Upper lobe of left lung (tissue), 4 donors: Measurements from ENCODE around the gene AKTIP.

Source experiments
- EP300 ChIP-seq, 4 donors: sonication (generic); formaldehyde crosslinking; IDR thresholded peaks; one replicate each; pipeline ENCODE4 v1.5.1; 2017; ENCODE audit warnings: antibody characterized with exemption in 4 of 4, control low read depth in 2 of 4
- POLR2A ChIP-seq, 4 donors: fragments of 450-650 bp; IDR thresholded peaks; one replicate each; pipeline ENCODE4 v1.5.1; 2016 to 2017; ENCODE audit warnings: antibody characterized with exemption in 4 of 4, mild to moderate bottlenecking in 2 of 4
- POLR2AphosphoS5 ChIP-seq, 2 donors: sonication (generic); formaldehyde crosslinking; IDR thresholded peaks; one replicate each; pipeline ENCODE4 v1.5.1; 2017; ENCODE audit warnings: antibody characterized with exemption in 2 of 2
- TF ChIP-seq, protein P1 (sequence below), 6 experiments: fragments of 450-650 bp in 4 of 6; fragments of 200-600 bp in 2 of 6; sonication (generic) in 2 of 6; IDR thresholded peaks; one replicate each; pipeline ENCODE4 v1.5.1; 2016 to 2019; ENCODE audit warnings: antibody characterized with exemption in 6 of 6

DNA sequence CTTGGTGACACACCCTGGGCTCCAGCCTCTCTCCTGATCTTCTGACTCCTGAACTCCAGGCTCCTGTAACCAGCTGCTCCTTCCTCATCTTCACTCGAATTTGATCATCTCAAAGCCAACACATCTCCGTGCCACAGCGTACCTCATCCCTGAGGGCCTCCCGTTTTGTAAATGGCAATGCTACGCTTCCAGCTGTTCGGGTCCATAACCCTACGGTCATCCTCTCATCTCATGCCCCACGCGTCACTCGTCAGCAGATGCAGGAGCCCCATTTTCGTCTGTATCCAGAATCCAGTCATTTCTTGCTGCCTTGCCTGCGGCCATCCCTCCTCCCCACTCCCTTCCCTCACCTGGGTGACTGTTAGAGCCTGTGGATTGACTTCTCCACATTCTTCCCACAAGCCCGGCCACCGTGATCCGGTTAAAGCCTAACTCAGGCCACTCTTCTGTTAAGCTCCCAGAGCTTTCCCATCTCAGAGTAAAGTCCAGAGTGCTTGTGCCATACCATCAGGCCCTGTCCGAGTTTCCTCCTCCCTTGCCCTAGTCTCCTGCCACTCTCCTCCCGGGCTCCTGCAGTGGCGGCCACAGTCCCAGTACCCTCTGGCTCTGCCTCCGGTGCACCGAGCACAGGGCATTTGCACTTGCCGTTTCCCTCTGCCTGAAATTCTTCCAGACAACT lies 20.3 kb upstream of the AKTIP start:
- TF ChIP-seq EP300 (IDR thresholded peaks at IDR 0.05) (no peak), POLR2A (IDR thresholded peaks at IDR 0.05) (no peak), POLR2AphosphoS5 (IDR thresholded peaks at IDR 0.05) (no peak)
- TF ChIP-seq, protein P1, sequence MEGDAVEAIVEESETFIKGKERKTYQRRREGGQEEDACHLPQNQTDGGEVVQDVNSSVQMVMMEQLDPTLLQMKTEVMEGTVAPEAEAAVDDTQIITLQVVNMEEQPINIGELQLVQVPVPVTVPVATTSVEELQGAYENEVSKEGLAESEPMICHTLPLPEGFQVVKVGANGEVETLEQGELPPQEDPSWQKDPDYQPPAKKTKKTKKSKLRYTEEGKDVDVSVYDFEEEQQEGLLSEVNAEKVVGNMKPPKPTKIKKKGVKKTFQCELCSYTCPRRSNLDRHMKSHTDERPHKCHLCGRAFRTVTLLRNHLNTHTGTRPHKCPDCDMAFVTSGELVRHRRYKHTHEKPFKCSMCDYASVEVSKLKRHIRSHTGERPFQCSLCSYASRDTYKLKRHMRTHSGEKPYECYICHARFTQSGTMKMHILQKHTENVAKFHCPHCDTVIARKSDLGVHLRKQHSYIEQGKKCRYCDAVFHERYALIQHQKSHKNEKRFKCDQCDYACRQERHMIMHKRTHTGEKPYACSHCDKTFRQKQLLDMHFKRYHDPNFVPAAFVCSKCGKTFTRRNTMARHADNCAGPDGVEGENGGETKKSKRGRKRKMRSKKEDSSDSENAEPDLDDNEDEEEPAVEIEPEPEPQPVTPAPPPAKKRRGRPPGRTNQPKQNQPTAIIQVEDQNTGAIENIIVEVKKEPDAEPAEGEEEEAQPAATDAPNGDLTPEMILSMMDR (IDR thresholded peaks at IDR 0.05), result no peak
